RWPE1 (cell line): ENCODE data around the gene NT5C1A.

ENCODE experiments used
- CTCF ChIA-PET: fragments of 350-600 bp; sonication (Branson Sonifier 250); formaldehyde crosslinking; extraction: SDS; loops from one replicate; lab custom pipeline; 2021; lab: Yijun Ruan, JAX
- POLR2A ChIA-PET: fragments of 400-600 bp; formaldehyde crosslinking; extraction: SDS; loops from one replicate; lab custom pipeline; 2020; ENCODE audit warnings: antibody characterized with exemption; ENCODE audit not compliant: low non-redundant PET; lab: Yijun Ruan, JAX
- DNase-seq: peaks from one replicate; pipeline ENCODE4 v3.0.0; 2012; ENCODE audit warnings: low spot score
- H3K27ac ChIP-seq: fragments of 450-650 bp; 2 replicates; pipeline ENCODE4 v1.5.1; 2017
- CTCF ChIP-seq: fragments of 450-650 bp; conservative IDR thresholded peaks from 2 replicates; pipeline ENCODE4 v1.5.1; 2017; ENCODE audit warnings: low read depth, mild to moderate bottlenecking

Gene NT5C1A

GRCh38 chr1:39620659-39621165 lies 51.2 kb downstream of the NT5C1A start:
- no peak overlapping the region for H3K27ac ChIP-seq
- DNase-seq = no peak
- TF ChIP-seq CTCF = no peak
- CTCF ChIA-PET = no interaction called here
- POLR2A ChIA-PET = no interaction called here

GRCh38 chr1:39617488-39618049 lies 54.3 kb downstream of the NT5C1A start:
- ChIA-PET CTCF (no interaction called here), POLR2A (no interaction called here)
- DNase-seq = no peak
- no peak overlapping the region for H3K27ac ChIP-seq
- TF ChIP-seq CTCF = no peak

- no peak overlapping the region for H3K27ac ChIP-seq
- DNase-seq = no peak
- POLR2A ChIA-PET = interaction anchor here (0.7 kb wide), 1 partner anchor 56 kb away, joined by 4 read pairs; no protein-coding TSS in a partner anchor
- no peak for TF ChIP-seq CTCF
- CTCF ChIA-PET = no interaction called here
Observed at GRCh38 chr1:39615086-39615673, 56.7 kb downstream of the NT5C1A start.

- POLR2A ChIA-PET = no interaction called here
- no peak overlapping the region for H3K27ac ChIP-seq
- TF ChIP-seq CTCF = no peak
- no peak for DNase-seq
- CTCF ChIA-PET = no interaction called here
Observed at GRCh38 chr1:39614488-39614887, 57.4 kb downstream of the NT5C1A start.

GRCh38 chr1:39613250-39613649 lies 58.7 kb downstream of the NT5C1A start:
- TF ChIP-seq CTCF = no peak
- ChIA-PET CTCF (interaction anchor here (0.7 kb wide), 1 partner anchor 60 kb away, joined by 4 read pairs; no protein-coding TSS in a partner anchor), POLR2A (no interaction called here)
- DNase-seq = no peak
- no peak overlapping the region for H3K27ac ChIP-seq

- peak; percentile 39 for DNase-seq
- no peak overlapping the region for H3K27ac ChIP-seq
- POLR2A ChIA-PET = interaction anchor here (0.7 kb wide), 1 partner anchor 302 kb away, joined by 8 read pairs; no protein-coding TSS in a partner anchor
- CTCF ChIA-PET = interaction anchor here (0.6 to 1.0 kb wide), 3 partner anchors 23 to 196 kb away, joined by 3 to 4 read pairs (median 4); no protein-coding TSS in a partner anchor
- TF ChIP-seq CTCF = peak; percentile 73
Observed at GRCh38 chr1:39609618-39610331, 62.1 kb downstream of the NT5C1A start.
